Suppressor macrophage treated with lipopolysaccharide for 4 hours (primary cell): ENCODE measurements around the gene SRGAP2.
A peak's percentile ranks its signal among the peaks of the same experiment; 100 is the strongest.
"Not testable (repeated sequence)": the region's sequence is repeated elsewhere in the genome, so short reads cannot be mapped to it uniquely, and the experiment has no call there.

Source experiments
- DNase-seq: peaks from one replicate; pipeline ENCODE4 v3.0.0-alpha.2; 2020

The SRGAP2 gene

GRCh38 chr1:206210802-206211201 is 7.5 kb downstream of the SRGAP2 start:
- not testable (repeated sequence) for DNase-seq

- not testable (repeated sequence) for DNase-seq
Measured at GRCh38 chr1:206215600-206216392, 12.5 kb downstream of the SRGAP2 start.

- not testable (repeated sequence) for DNase-seq
Measured at GRCh38 chr1:206218285-206218684, 14.9 kb downstream of the SRGAP2 start.

GRCh38 chr1:206218765-206219164 is 15.4 kb downstream of the SRGAP2 start:
- DNase-seq, result not testable (repeated sequence)

GRCh38 chr1:206219514-206220331 is 16.4 kb downstream of the SRGAP2 start:
- not testable (repeated sequence) for DNase-seq

- peak; percentile 37 for DNase-seq
Measured at GRCh38 chr1:206220332-206221000, 17.1 kb downstream of the SRGAP2 start.

- DNase-seq, result not testable (repeated sequence)
Measured at GRCh38 chr1:206221585-206221984, 18.2 kb downstream of the SRGAP2 start.

GRCh38 chr1:206224190-206224776 is 20.9 kb downstream of the SRGAP2 start:
- not testable (repeated sequence) for DNase-seq

GRCh38 chr1:206225386-206225785 is 22.0 kb downstream of the SRGAP2 start:
- DNase-seq, result not testable (repeated sequence)

- DNase-seq, result not testable (repeated sequence)
Measured at GRCh38 chr1:206226886-206227285, 23.5 kb downstream of the SRGAP2 start.

GRCh38 chr1:206229286-206229685 is 25.9 kb downstream of the SRGAP2 start:
- not testable (repeated sequence) for DNase-seq

GRCh38 chr1:206231989-206232388 is 28.6 kb downstream of the SRGAP2 start:
- not testable (repeated sequence) for DNase-seq

GRCh38 chr1:206232970-206233645 is 29.8 kb downstream of the SRGAP2 start:
- DNase-seq, result not testable (repeated sequence)

- not testable (repeated sequence) for DNase-seq
Measured at GRCh38 chr1:206234189-206234916, 31.0 kb downstream of the SRGAP2 start.

- not testable (repeated sequence) for DNase-seq
Measured at GRCh38 chr1:206235190-206235589, 31.8 kb downstream of the SRGAP2 start.

- DNase-seq, result peak; percentile 46
Measured at GRCh38 chr1:206240288-206240687, 36.9 kb downstream of the SRGAP2 start.

- DNase-seq, result peak; percentile 72
Measured at GRCh38 chr1:206243335-206243734, 40.0 kb downstream of the SRGAP2 start.

GRCh38 chr1:206245479-206245878 is 42.1 kb downstream of the SRGAP2 start:
- DNase-seq, result not testable (repeated sequence)

GRCh38 chr1:206246129-206246886 is 43.0 kb downstream of the SRGAP2 start:
- DNase-seq, result not testable (repeated sequence)

- DNase-seq, result not testable (repeated sequence)
Measured at GRCh38 chr1:206250953-206251681, 47.8 kb downstream of the SRGAP2 start.
